MM.1S (cell line): ENCODE data around the gene C4orf46.
A peak's percentile ranks its signal among the peaks of the same experiment; 100 is the strongest.
"Not testable (repeated sequence)": the region's sequence is repeated elsewhere in the genome, so short reads cannot be mapped to it uniquely, and the experiment has no call there.

Experiments
- DNase-seq: peaks from one replicate; pipeline ENCODE4 v3.0.0-alpha.2; 2015
- H2AFZ ChIP-seq: fragments of 300-600 bp; sonication (generic); 2 replicates; pipeline ENCODE4 v1.6.0; 2016; ENCODE audit warnings: antibody characterized with exemption, low read length
- H3F3A ChIP-seq: fragments of 300-600 bp; sonication (generic); 2 replicates; pipeline ENCODE4 v1.6.1; 2016; ENCODE audit warnings: mild to moderate bottlenecking, antibody characterized with exemption, low read length, moderate library complexity, mixed read lengths; ENCODE audit not compliant: insufficient read depth
- H3K27ac ChIP-seq: fragments of 300-600 bp; sonication (generic); 2 replicates; pipeline ENCODE4 v1.5.1; 2016; ENCODE audit warnings: mild to moderate bottlenecking, low read length
- H3K27me3 ChIP-seq: fragments of 300-600 bp; sonication (generic); replicated peaks from 2 replicates; pipeline ENCODE4 v1.6.0; 2016; ENCODE audit warnings: low read length; ENCODE audit not compliant: insufficient read depth
- H3K36me3 ChIP-seq: fragments of 300-600 bp; sonication (generic); replicated peaks from 2 replicates; pipeline ENCODE4 v1.6.1; 2016; ENCODE audit warnings: mild to moderate bottlenecking, low read length, mixed read lengths; ENCODE audit not compliant: insufficient read depth
- H3K4me1 ChIP-seq: fragments of 300-600 bp; sonication (generic); 2 replicates; pipeline ENCODE4 v1.6.1; 2016; ENCODE audit warnings: low read length, mixed read lengths
- H3K4me2 ChIP-seq: fragments of 300-600 bp; sonication (generic); 2 replicates; pipeline ENCODE4 v1.6.0; 2016; ENCODE audit warnings: low read depth, low read length
- H3K4me3 ChIP-seq: fragments of 300-600 bp; sonication (generic); 2 replicates; pipeline ENCODE4 v1.5.1; 2016; ENCODE audit warnings: low read length, mixed read lengths
- H3K79me2 ChIP-seq: fragments of 300-600 bp; sonication (generic); 2 replicates; pipeline ENCODE4 v1.6.1; 2016; ENCODE audit warnings: mixed run types, low read length, mixed read lengths
- H3K9ac ChIP-seq: fragments of 300-600 bp; sonication (generic); 2 replicates; pipeline ENCODE4 v1.6.1; 2016; ENCODE audit warnings: low read length, mixed read lengths
- H3K9me2 ChIP-seq: fragments of 300-600 bp; sonication (generic); replicated peaks from 2 replicates; pipeline ENCODE4 v1.6.1; 2016; ENCODE audit warnings: mild to moderate bottlenecking, low read length, mixed read lengths; ENCODE audit not compliant: insufficient read depth
- H3K9me3 ChIP-seq: fragments of 300-600 bp; sonication (generic); replicated peaks from 2 replicates; pipeline ENCODE4 v1.6.1; 2016; ENCODE audit warnings: mild to moderate bottlenecking, low read length, mixed read lengths; ENCODE audit not compliant: insufficient read depth
- H4K20me1 ChIP-seq: fragments of 300-600 bp; sonication (generic); 2 replicates; pipeline ENCODE4 v1.6.1; 2016; ENCODE audit warnings: mild to moderate bottlenecking, low read length, moderate library complexity, mixed read lengths; ENCODE audit not compliant: insufficient read depth
- EZH2 ChIP-seq: fragments of 300-600 bp; sonication (generic); optimal IDR thresholded peaks from 2 replicates; pipeline ENCODE3; 2017; ENCODE audit warnings: low read depth, mild to moderate bottlenecking, antibody characterized with exemption, low read length, mixed read lengths
- EZH2phosphoT487 ChIP-seq: fragments of 300-600 bp; sonication (generic); IDR thresholded peaks from 2 replicates; pipeline ENCODE4 v1.6.1; 2018; ENCODE audit warnings: antibody characterized with exemption, low read length
- TF ChIP-seq, protein P1 (sequence below): fragments of 300-600 bp; sonication (generic); IDR thresholded peaks from 2 replicates; pipeline ENCODE4 v1.5.1; 2016; ENCODE audit warnings: antibody characterized with exemption, low read length, mixed read lengths

Gene C4orf46

DNA sequence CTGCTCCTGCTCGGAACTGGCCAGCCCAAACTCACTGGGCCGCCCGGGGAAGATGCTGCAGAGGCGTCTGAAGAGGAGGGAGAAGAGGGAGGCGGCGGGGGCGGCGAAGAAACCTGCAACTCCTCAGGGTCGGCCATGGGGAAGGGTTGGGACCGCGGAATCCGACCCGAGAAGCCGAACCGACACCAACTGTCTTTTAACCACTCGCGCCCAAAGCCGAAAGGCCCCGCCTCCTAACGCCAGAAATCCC is at the start of gene C4orf46:
Gene C4orf46, minus strand, starts transcription at position 223 of the 250 bp plus-strand sequence. Its CDS starts 86 bp downstream, at position 137.
- H3K27me3 ChIP-seq = no peaks in the 10 kb centered on the region
- peak within 1 kb of the TSS; percentile 85 for H3K9ac ChIP-seq
- H3K4me2 ChIP-seq = peak within 1 kb of the TSS; percentile 92
- peak within 1 kb of the TSS; percentile 91 for H2AFZ ChIP-seq
- H3K27ac ChIP-seq = peak within 1 kb of the TSS; percentile 90
- TF ChIP-seq EZH2phosphoT487 (no peak), EZH2 (no peak)
- TF ChIP-seq, protein P1, sequence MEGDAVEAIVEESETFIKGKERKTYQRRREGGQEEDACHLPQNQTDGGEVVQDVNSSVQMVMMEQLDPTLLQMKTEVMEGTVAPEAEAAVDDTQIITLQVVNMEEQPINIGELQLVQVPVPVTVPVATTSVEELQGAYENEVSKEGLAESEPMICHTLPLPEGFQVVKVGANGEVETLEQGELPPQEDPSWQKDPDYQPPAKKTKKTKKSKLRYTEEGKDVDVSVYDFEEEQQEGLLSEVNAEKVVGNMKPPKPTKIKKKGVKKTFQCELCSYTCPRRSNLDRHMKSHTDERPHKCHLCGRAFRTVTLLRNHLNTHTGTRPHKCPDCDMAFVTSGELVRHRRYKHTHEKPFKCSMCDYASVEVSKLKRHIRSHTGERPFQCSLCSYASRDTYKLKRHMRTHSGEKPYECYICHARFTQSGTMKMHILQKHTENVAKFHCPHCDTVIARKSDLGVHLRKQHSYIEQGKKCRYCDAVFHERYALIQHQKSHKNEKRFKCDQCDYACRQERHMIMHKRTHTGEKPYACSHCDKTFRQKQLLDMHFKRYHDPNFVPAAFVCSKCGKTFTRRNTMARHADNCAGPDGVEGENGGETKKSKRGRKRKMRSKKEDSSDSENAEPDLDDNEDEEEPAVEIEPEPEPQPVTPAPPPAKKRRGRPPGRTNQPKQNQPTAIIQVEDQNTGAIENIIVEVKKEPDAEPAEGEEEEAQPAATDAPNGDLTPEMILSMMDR = no peak
- H3K9me3 ChIP-seq = no peaks in the 10 kb centered on the region
- 0 out of 2 replicates have a peak, but pooled peaks cover 9% of the 10 kb centered on the region for H3K4me1 ChIP-seq
- no peaks in the 10 kb centered on the region for H3K9me2 ChIP-seq
- peaks cover 22% of the 10 kb centered on the region for H3F3A ChIP-seq
- DNase-seq = no peak
- H3K79me2 ChIP-seq = peaks cover 61% of the 10 kb centered on the region
- H4K20me1 ChIP-seq = no peaks in the 10 kb centered on the region; the same call in 1 of the 2 replicates
- H3K4me3 ChIP-seq = peak within 1 kb of the TSS; percentile 88
- no peaks in the 10 kb centered on the region; the same call in 1 of the 2 replicates for H3K36me3 ChIP-seq

DNA sequence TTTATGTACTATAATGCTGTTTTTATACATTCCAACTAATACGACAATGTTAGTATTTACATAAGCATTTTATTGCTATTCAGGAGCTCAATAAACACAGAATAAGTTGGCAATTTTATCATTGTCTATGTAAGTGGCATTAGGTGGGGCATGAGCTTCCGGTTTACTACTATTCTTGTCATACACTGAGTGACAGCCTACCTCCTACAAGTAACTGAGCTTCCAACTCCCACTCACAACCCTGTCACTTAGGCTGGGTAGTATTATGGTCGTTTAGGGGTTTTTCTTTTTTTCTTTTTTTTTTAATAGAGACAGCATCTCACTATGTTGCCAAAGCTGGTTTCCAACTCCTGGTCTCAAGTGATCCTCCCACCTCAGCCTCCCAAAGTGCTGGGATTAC is 44.1 kb upstream of the C4orf46 start:
- no peaks in the 10 kb centered on the region for H3K4me1 ChIP-seq
- H3F3A ChIP-seq = no peaks in the 10 kb centered on the region
- no peaks in the 10 kb centered on the region for H3K9me3 ChIP-seq
- TF ChIP-seq EZH2 (no peak), EZH2phosphoT487 (no peak)
- TF ChIP-seq, protein P1 = no peak
- DNase-seq = no peak
- peaks cover 15% of the 10 kb centered on the region; the same call in 1 of the 2 replicates for H3K36me3 ChIP-seq
- H3K9ac ChIP-seq = no peak overlapping the region
- H3K9me2 ChIP-seq = no peaks in the 10 kb centered on the region
- H3K27ac ChIP-seq = no peak overlapping the region
- H2AFZ ChIP-seq = no peak overlapping the region
- H3K4me2 ChIP-seq = no peak overlapping the region
- H3K4me3 ChIP-seq = no peak overlapping the region
- peaks cover 13% of the 10 kb centered on the region; the same call in 1 of the 2 replicates for H3K79me2 ChIP-seq
- no peaks in the 10 kb centered on the region for H3K27me3 ChIP-seq
- H4K20me1 ChIP-seq = no peaks in the 10 kb centered on the region

- Histone ChIP-seq H3K9me3 (no peaks in the 10 kb centered on the region), H3K9me2 (no peaks in the 10 kb centered on the region), H3K27ac (no peak overlapping the region), H3K4me1 (no peaks in the 10 kb centered on the region), H4K20me1 (no peaks in the 10 kb centered on the region), H3K9ac (no peak overlapping the region), H3K79me2 (peaks cover 12% of the 10 kb centered on the region; the same call in 1 of the 2 replicates), H2AFZ (no peak overlapping the region), H3F3A (no peaks in the 10 kb centered on the region), H3K36me3 (peaks cover 17% of the 10 kb centered on the region; the same call in 1 of the 2 replicates), H3K4me3 (no peak overlapping the region), H3K4me2 (no peak overlapping the region), H3K27me3 (no peaks in the 10 kb centered on the region)
- no peak for DNase-seq
- TF ChIP-seq EZH2phosphoT487 (no peak), EZH2 (no peak)
- TF ChIP-seq, protein P1 = no peak
These were observed 43.2 kb upstream of the C4orf46 start for GRCh38 chr4:158714937-158715336.

GRCh38 chr4:158712622-158713021 is 40.9 kb upstream of the C4orf46 start:
- not testable (repeated sequence) for H3K27me3 ChIP-seq, H3K9me2 ChIP-seq, H3K9me3 ChIP-seq, H3K4me3 ChIP-seq, H2AFZ ChIP-seq, H3K79me2 ChIP-seq, H3K27ac ChIP-seq, H3K4me2 ChIP-seq, DNase-seq, H3K36me3 ChIP-seq, H3K4me1 ChIP-seq, H3F3A ChIP-seq, H4K20me1 ChIP-seq, H3K9ac ChIP-seq
